ENCODE data around the gene CYP4F3.

- TF ChIP-seq POLR2A (IDR thresholded peaks at IDR 0.05; ENCODE audit: low read depth, low read length), result no peak
- TF ChIP-seq POLR2AphosphoS5 (IDR thresholded peaks at IDR 0.05; ENCODE audit: low read depth, low read length), result no peak
- TF ChIP-seq TAF1 (IDR thresholded peaks at IDR 0.05; ENCODE audit: low read depth, low read length), result no peak
- TF ChIP-seq POU2F2 (IDR thresholded peaks at IDR 0.05; ENCODE audit: low read depth, low read length), result no peak
- TF ChIP-seq SPI1 (IDR thresholded peaks at IDR 0.05; ENCODE audit: low read depth, low read length), result no peak
- no peak for TF ChIP-seq PAX5 (IDR thresholded peaks at IDR 0.05; ENCODE audit: insufficient read depth, low read length, severe bottlenecking)
Measured at GRCh38 chr19:15652559-15653278, 12.0 kb downstream of the CYP4F3 start.

All from GM12891 (cell line).